ENCODE measurements around the gene RBM18. TPM values are rescaled to one million over a fixed set of nuclear protein-coding genes. Genes with fewer than 3 reads are reported as not detected.

The RBM18 gene
- total RNA-seq, 2 donors from 2014 or later = 21.5 TPM

DNA sequence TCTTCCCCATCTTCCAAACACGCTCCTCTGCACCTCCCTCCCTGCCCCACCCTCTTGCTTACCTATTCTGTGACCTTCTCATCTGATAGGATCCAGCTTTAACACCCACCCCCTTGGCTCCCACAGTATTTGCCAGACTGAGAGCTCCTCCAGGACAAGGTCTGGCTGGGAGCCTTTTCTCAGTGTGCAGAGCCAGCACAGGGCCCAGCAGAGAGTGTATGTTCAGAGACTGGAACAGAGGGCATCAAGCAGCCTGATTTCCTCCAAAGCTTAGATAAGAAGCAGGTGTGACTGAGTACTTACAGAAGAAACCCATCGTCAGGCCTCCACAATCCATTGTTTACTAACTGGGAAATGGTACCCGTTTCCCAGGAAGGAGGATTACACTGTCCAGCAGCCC lies 62.5 kb downstream of the RBM18 start:
- no peak for DNase-seq
- TF ChIP-seq CTCF (IDR thresholded peaks at IDR 0.05) = no peak
- no peak overlapping the region for H3K27ac ChIP-seq
- H3K4me1 ChIP-seq = no peaks in the 10 kb centered on the region
- no peaks in the 10 kb centered on the region for H3K9me3 ChIP-seq
- H3K4me3 ChIP-seq = no peak overlapping the region
- no peaks in the 10 kb centered on the region for H3K27me3 ChIP-seq
- intact Hi-C loops (cut with DNase I) = no loop called here
- no peak overlapping the region for H3K9ac ChIP-seq (ENCODE audit: low read depth in 2 of 2, low read length in 2 of 2)
- no peaks in the 10 kb centered on the region for H3K36me3 ChIP-seq

GRCh38 chr9:122201641-122202040 lies 63.0 kb downstream of the RBM18 start:
- H3K27me3 ChIP-seq = no peaks in the 10 kb centered on the region
- no peak for TF ChIP-seq CTCF (IDR thresholded peaks at IDR 0.05)
- no peaks in the 10 kb centered on the region for H3K4me1 ChIP-seq
- H3K9me3 ChIP-seq = no peaks in the 10 kb centered on the region
- no peak overlapping the region for H3K9ac ChIP-seq (ENCODE audit: low read depth in 2 of 2, low read length in 2 of 2)
- intact Hi-C loops (cut with DNase I) = no loop called here
- H3K36me3 ChIP-seq = no peaks in the 10 kb centered on the region
- H3K4me3 ChIP-seq = no peak overlapping the region
- H3K27ac ChIP-seq = no peak overlapping the region
- no peak for DNase-seq

DNA sequence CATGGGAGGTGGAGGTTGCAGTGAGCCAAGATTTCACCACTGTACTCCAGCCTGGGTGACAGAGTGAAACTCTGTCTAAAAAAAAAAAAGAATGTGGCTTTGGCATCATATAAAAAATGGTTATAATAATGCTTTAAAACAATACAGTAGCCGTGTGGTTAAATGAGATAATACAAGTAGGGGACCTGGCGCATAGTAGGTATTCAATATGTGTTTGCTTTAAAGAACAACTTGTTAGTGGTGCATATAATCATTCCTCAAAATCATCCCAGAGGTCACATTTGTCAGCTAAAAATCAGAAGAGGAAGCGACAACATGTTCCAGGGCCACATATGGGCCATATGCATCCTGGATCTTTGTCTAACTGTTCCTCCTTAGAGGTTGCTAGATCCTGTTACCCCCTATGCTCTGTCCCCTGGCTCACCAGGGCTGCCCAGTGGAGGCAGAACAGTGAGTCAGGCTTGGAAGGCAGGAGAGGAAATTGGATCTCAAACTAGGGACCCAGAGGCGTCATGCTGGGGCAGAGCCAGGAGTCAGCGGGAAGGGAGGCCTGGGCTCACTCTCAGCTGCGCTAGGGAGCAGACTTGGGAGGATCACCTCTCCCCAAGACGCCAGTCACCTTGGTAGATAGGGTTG lies 63.6 kb downstream of the RBM18 start:
- no peak for TF ChIP-seq CTCF (IDR thresholded peaks at IDR 0.05)
- H3K9ac ChIP-seq (ENCODE audit: low read depth in 2 of 2, low read length in 2 of 2) = no peak overlapping the region
- H3K4me3 ChIP-seq = no peak overlapping the region
- H3K27me3 ChIP-seq = no peaks in the 10 kb centered on the region
- no peaks in the 10 kb centered on the region for H3K36me3 ChIP-seq
- intact Hi-C loops (cut with DNase I) = no loop called here
- no peak for DNase-seq
- H3K27ac ChIP-seq = no peak overlapping the region
- no peaks in the 10 kb centered on the region for H3K4me1 ChIP-seq
- no peaks in the 10 kb centered on the region for H3K9me3 ChIP-seq

DNA sequence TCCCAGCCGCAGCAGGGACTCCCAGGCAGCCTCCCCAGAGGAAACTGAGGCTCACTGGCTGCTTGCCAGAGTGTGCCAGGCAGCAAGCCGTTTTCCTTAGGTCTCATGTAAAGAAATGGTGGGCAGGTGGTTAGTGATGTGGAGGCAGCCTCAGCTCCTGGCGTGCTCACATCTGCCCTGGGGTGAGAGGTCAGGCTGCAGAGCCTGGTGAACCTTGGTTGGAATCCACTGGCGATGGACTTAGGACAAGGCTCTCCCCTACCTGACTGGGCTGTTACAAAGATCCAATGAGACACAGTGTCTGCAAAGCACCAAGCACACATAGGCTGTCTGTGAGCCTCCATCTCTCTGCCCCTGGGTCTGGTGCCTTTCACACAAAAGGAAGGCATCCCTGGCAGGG lies 66.8 kb downstream of the RBM18 start:
- no peak for DNase-seq
- Histone ChIP-seq H3K36me3 (no peaks in the 10 kb centered on the region), H3K27ac (no peak overlapping the region), H3K4me3 (no peak overlapping the region), H3K9me3 (no peaks in the 10 kb centered on the region), H3K4me1 (no peaks in the 10 kb centered on the region), H3K9ac (ENCODE audit: low read depth in 2 of 2, low read length in 2 of 2) (no peak overlapping the region), H3K27me3 (no peaks in the 10 kb centered on the region)
- intact Hi-C loops (cut with DNase I) = no loop called here
- no peak for TF ChIP-seq CTCF (IDR thresholded peaks at IDR 0.05)

DNA sequence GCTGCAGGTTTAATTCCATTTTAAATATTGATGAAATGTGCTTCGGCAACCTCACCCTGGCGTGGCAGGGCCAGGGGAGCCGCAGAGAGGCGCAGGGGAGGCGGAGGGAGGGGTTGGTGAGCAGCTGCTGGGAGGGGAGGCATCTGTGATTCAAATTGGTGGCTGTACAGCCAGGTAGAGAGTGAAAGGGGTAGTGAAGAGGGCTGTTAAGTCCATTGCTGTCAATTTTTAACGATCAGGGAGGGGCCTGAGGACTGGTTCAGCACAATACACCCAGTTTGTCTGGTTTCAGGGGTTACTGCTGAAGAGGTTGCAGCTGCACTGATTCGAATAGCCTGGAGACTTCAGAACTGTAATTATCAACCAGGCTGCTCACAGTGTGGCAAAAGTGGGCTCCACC lies 67.2 kb downstream of the RBM18 start:
- TF ChIP-seq CTCF (IDR thresholded peaks at IDR 0.05) = no peak
- intact Hi-C loops (cut with DNase I) = no loop called here
- DNase-seq = peak; percentile 36

More for the DNA sequence above, 67.2 kb downstream of the RBM18 start:
- Histone ChIP-seq H3K27ac (no peak overlapping the region), H3K9me3 (no peaks in the 10 kb centered on the region), H3K27me3 (no peaks in the 10 kb centered on the region), H3K4me3 (no peak overlapping the region), H3K36me3 (no peaks in the 10 kb centered on the region), H3K9ac (ENCODE audit: low read depth in 2 of 2, low read length in 2 of 2) (no peak overlapping the region), H3K4me1 (no peaks in the 10 kb centered on the region)

All from colonic mucosa (tissue), 4 donors.